HG03025 (cell line): Measurements from ENCODE around the gene MAPK6.
"Not testable (repeated sequence)": the region's sequence is repeated elsewhere in the genome, so short reads cannot be mapped to it uniquely, and the experiment has no call there.

Experiments used
- ATAC-seq: cut with Tn5 transposase; IDR thresholded peaks from one replicate; pipeline ENCODE4 v1.9.1; 2021; ENCODE audit warnings: mild to moderate bottlenecking, moderate library complexity; ENCODE audit not compliant: unreplicated experiment, low FRiP score

The MAPK6 gene

GRCh38 chr15:52078197-52078875 lies 59.3 kb downstream of the MAPK6 start:
- ATAC-seq: no peak

- no peak for ATAC-seq
Observed at GRCh38 chr15:52078876-52079700, 60.1 kb downstream of the MAPK6 start.

GRCh38 chr15:52080031-52080430 lies 61.0 kb downstream of the MAPK6 start:
- no peak for ATAC-seq

- ATAC-seq: no peak
Observed at GRCh38 chr15:52080706-52081392, 61.8 kb downstream of the MAPK6 start.

- no peak for ATAC-seq
Observed at GRCh38 chr15:52082197-52083036, 63.4 kb downstream of the MAPK6 start.

GRCh38 chr15:52083037-52083359 lies 64.0 kb downstream of the MAPK6 start:
- not testable (repeated sequence) for ATAC-seq

- no peak for ATAC-seq
Observed at GRCh38 chr15:52083603-52084002, 64.6 kb downstream of the MAPK6 start.

- no peak for ATAC-seq
Observed at GRCh38 chr15:52085299-52085698, 66.3 kb downstream of the MAPK6 start.

GRCh38 chr15:52086011-52086786 lies 67.2 kb downstream of the MAPK6 start:
- ATAC-seq: no peak

- ATAC-seq: no peak
Observed at GRCh38 chr15:52090193-52090592, 71.2 kb downstream of the MAPK6 start.

GRCh38 chr15:52093167-52093538 lies 74.1 kb downstream of the MAPK6 start:
- no peak for ATAC-seq

GRCh38 chr15:52093539-52094510 lies 74.8 kb downstream of the MAPK6 start:
- no peak for ATAC-seq

- ATAC-seq: no peak
Observed at GRCh38 chr15:52094811-52095584, 76.0 kb downstream of the MAPK6 start.

GRCh38 chr15:52095597-52096262 lies 76.7 kb downstream of the MAPK6 start:
- ATAC-seq: no peak

- not testable (repeated sequence) for ATAC-seq
Observed at GRCh38 chr15:52096536-52096935, 77.5 kb downstream of the MAPK6 start.

- no peak for ATAC-seq
Observed at GRCh38 chr15:52097180-52097579, 78.2 kb downstream of the MAPK6 start.

- no peak for ATAC-seq
Observed at GRCh38 chr15:52098323-52098722, 79.3 kb downstream of the MAPK6 start.
